Neural cell (in vitro differentiated cells): ENCODE results near the gene ASIC4. TPM values are rescaled to one million over a fixed set of nuclear protein-coding genes. Genes with fewer than 3 reads are reported as not detected.

Experiments
- H2AFZ ChIP-seq: fragments of 200-600, 300-800 bp; sonication (generic), shearing (Covaris generic); 2 replicates; pipeline ENCODE4 v1.6.0; 2014; ENCODE audit warnings: low read depth, mild to moderate bottlenecking, antibody characterized with exemption, low read length, moderate library complexity
- H3F3A ChIP-seq: fragments of 200-600 bp; shearing (Covaris generic); 2 replicates; pipeline ENCODE4 v1.6.1; 2016; ENCODE audit warnings: mild to moderate bottlenecking, moderate library complexity, mixed read lengths, antibody characterized with exemption, low read length; ENCODE audit not compliant: insufficient read depth, poor library complexity, severe bottlenecking
- H3K27ac ChIP-seq: fragments of 200-600, 300-800 bp; sonication (generic), shearing (Covaris generic); 2 replicates; pipeline ENCODE4 v1.5.1; 2014; ENCODE audit warnings: mild to moderate bottlenecking, low read length, moderate library complexity
- H3K27me3 ChIP-seq: fragments of 300-800, 200-600 bp; sonication (generic), shearing (Covaris generic); 2 replicates; pipeline ENCODE4 v1.6.0; 2014; ENCODE audit warnings: mild to moderate bottlenecking, low read depth, low read length, moderate library complexity; ENCODE audit not compliant: insufficient read depth
- H3K36me3 ChIP-seq: fragments of 300-800, 200-600 bp; sonication (generic), shearing (Covaris generic); 2 replicates; pipeline ENCODE4 v1.5.1; 2014; ENCODE audit warnings: mild to moderate bottlenecking, antibody characterized with exemption, low read length, moderate library complexity; ENCODE audit not compliant: insufficient read depth
- H3K4me2 ChIP-seq: fragments of 300-800, 200-600 bp; sonication (generic), shearing (Covaris generic); 2 replicates; pipeline ENCODE4 v1.6.0; 2014; ENCODE audit warnings: mild to moderate bottlenecking, low read length
- H3K4me3 ChIP-seq: fragments of 300-800, 200-600 bp; sonication (generic), shearing (Covaris generic); 2 replicates; pipeline ENCODE4 v1.5.1; 2014; ENCODE audit warnings: mild to moderate bottlenecking, low read length, moderate library complexity
- H3K79me2 ChIP-seq: fragments of 200-600 bp; shearing (Covaris generic); replicated peaks from 2 replicates; pipeline ENCODE4 v1.6.0; 2014; ENCODE audit warnings: mild to moderate bottlenecking, low read length, moderate library complexity; ENCODE audit not compliant: insufficient read depth
- H3K9ac ChIP-seq: fragments of 300-800, 200-600 bp; sonication (generic), shearing (Covaris generic); 2 replicates; pipeline ENCODE4 v1.6.1; 2016; ENCODE audit warnings: mild to moderate bottlenecking, low read length, mixed read lengths
- H3K9me2 ChIP-seq: fragments of 200-600 bp; shearing (Covaris generic); 2 replicates; pipeline ENCODE4 v1.6.1; 2016; ENCODE audit warnings: mild to moderate bottlenecking, low read length, mixed read lengths; ENCODE audit not compliant: insufficient read depth
- H3K9me3 ChIP-seq: fragments of 200-600, 300-800 bp; sonication (generic), shearing (Covaris generic); 2 replicates; pipeline ENCODE4 v1.6.1; 2016; ENCODE audit warnings: mild to moderate bottlenecking, mixed run types, low read length, moderate library complexity, mixed read lengths
- H4K20me1 ChIP-seq: fragments of 200-600 bp; shearing (Covaris generic); 2 replicates; pipeline ENCODE4 v1.6.1; 2016; ENCODE audit warnings: mild to moderate bottlenecking, mixed run types; ENCODE audit not compliant: insufficient read depth
- CTCF ChIP-seq: fragments of 450-650 bp; IDR thresholded peaks from 2 replicates; pipeline ENCODE4 v1.5.1; 2014; ENCODE audit warnings: antibody characterized with exemption, mild to moderate bottlenecking, moderate library complexity; ENCODE audit not compliant: poor library complexity, severe bottlenecking
- EP300 ChIP-seq: fragments of 450-650 bp; conservative IDR thresholded peaks from 2 replicates; pipeline ENCODE4 v1.6.1; 2014; ENCODE audit warnings: antibody characterized with exemption, mild to moderate bottlenecking, moderate library complexity; ENCODE audit not compliant: poor library complexity, severe bottlenecking
- EZH2 ChIP-seq: fragments of 200-600, 300-800 bp; shearing (Covaris generic), sonication (generic); IDR thresholded peaks from 2 replicates; pipeline ENCODE4 v1.6.1; 2014; ENCODE audit warnings: antibody characterized with exemption, low read length, borderline replicate concordance, mild to moderate bottlenecking; ENCODE audit not compliant: insufficient read depth, poor library complexity, severe bottlenecking
- MXI1 ChIP-seq: fragments of 450-650 bp; conservative IDR thresholded peaks from 2 replicates; pipeline ENCODE4 v1.6.1; 2014; ENCODE audit warnings: antibody characterized with exemption, mild to moderate bottlenecking; ENCODE audit not compliant: poor library complexity, severe bottlenecking
- POLR2AphosphoS5 ChIP-seq: IDR thresholded peaks from 2 replicates; pipeline ENCODE4 v1.6.1; 2012
- RAD21 ChIP-seq: fragments of 450-650 bp; conservative IDR thresholded peaks from 2 replicates; pipeline ENCODE4 v1.6.1; 2014; ENCODE audit warnings: antibody characterized with exemption, mild to moderate bottlenecking, moderate library complexity
- REST ChIP-seq: IDR thresholded peaks from 2 replicates; pipeline ENCODE4 v1.6.1; 2012; ENCODE audit warnings: borderline replicate concordance
- SMC3 ChIP-seq: fragments of 450-650 bp; conservative IDR thresholded peaks from 2 replicates; pipeline ENCODE4 v1.6.1; 2014; ENCODE audit warnings: antibody characterized with exemption, mild to moderate bottlenecking, moderate library complexity; ENCODE audit not compliant: poor library complexity
- TAF1 ChIP-seq: IDR thresholded peaks from 2 replicates; pipeline ENCODE4 v1.6.1; 2012; ENCODE audit warnings: low read depth
- polyA plus RNA-seq: library from polyadenylated mRNA; depleted of rRNA; stranded (reverse); fragments of >200 nt; gene quantifications from 2 replicates; pipeline ENCODE4 v1.2.3, GENCODE V29; 2014

Gene ASIC4
- polyA plus RNA-seq, 1 donor from 2014 or later: 2.7 TPM

- no peak overlapping the region for H2AFZ ChIP-seq
These were observed 6.5 kb upstream of the ASIC4 start for GRCh38 chr2:219507581-219508443.

GRCh38 chr2:219508444-219508734 is 5.9 kb upstream of the ASIC4 start:
- Histone ChIP-seq H3K9me2 (no peaks in the 10 kb centered on the region), H3K36me3 (no peaks in the 10 kb centered on the region), H3K4me2 (no peak overlapping the region), H3K4me3 (no peak overlapping the region), H3K27ac (no peak overlapping the region), H4K20me1 (no peaks in the 10 kb centered on the region), H3K79me2 (no peaks in the 10 kb centered on the region), H3K27me3 (no peaks in the 10 kb centered on the region), H3K9me3 (no peaks in the 10 kb centered on the region), H2AFZ (no peak overlapping the region), H3K9ac (no peak overlapping the region), H3F3A (no peaks in the 10 kb centered on the region)
- TF ChIP-seq REST: no peak
- TF ChIP-seq EZH2: no peak
- no peak for TF ChIP-seq MXI1
- TF ChIP-seq SMC3: no peak
- TF ChIP-seq POLR2AphosphoS5: no peak
- TF ChIP-seq TAF1: no peak
- no peak for TF ChIP-seq RAD21
- no peak for TF ChIP-seq EP300

More at GRCh38 chr2:219507581-219508443, 6.5 kb upstream of the ASIC4 start:
- no peaks in the 10 kb centered on the region for H3F3A ChIP-seq
- no peaks in the 10 kb centered on the region for H3K9me3 ChIP-seq
- no peak overlapping the region for H3K9ac ChIP-seq
- H3K4me2 ChIP-seq: no peak overlapping the region
- H3K79me2 ChIP-seq: no peaks in the 10 kb centered on the region
- H3K4me3 ChIP-seq: no peak overlapping the region
- no peaks in the 10 kb centered on the region for H4K20me1 ChIP-seq
- no peaks in the 10 kb centered on the region for H3K27me3 ChIP-seq
- H3K9me2 ChIP-seq: no peaks in the 10 kb centered on the region
- no peaks in the 10 kb centered on the region for H3K36me3 ChIP-seq
- no peak overlapping the region for H3K27ac ChIP-seq
- TF ChIP-seq REST (no peak), RAD21 (no peak), EP300 (no peak), SMC3 (no peak), EZH2 (no peak), MXI1 (no peak), TAF1 (no peak), CTCF (no peak), POLR2AphosphoS5 (no peak)
